ENCODE results near the gene CLDN19.

The CLDN19 gene

GRCh38 chr1:42703888-42704464, 36.1 kb downstream of the CLDN19 start:
- no peak for TF ChIP-seq CTCF (IDR thresholded peaks at IDR 0.05; ENCODE audit: low read depth, low read length)

GRCh38 chr1:42700006-42700405, 40.0 kb downstream of the CLDN19 start:
- no peak for DNase-seq
- Histone ChIP-seq H3K4me3 (ENCODE audit: low read depth, low read length) (no peak overlapping the region), H3K27ac (no peak overlapping the region), H3K9me3 (ENCODE audit: severe bottlenecking) (no peaks in the 10 kb centered on the region), H3K36me3 (peaks cover 100% of the 10 kb centered on the region), H3K27me3 (ENCODE audit: insufficient read depth, low read depth, severe bottlenecking) (no peaks in the 10 kb centered on the region)
- TF ChIP-seq CTCF (IDR thresholded peaks at IDR 0.05; ENCODE audit: low read depth, low read length) = no peak

More at GRCh38 chr1:42703888-42704464, 36.1 kb downstream of the CLDN19 start:
- DNase-seq = no peak
- Histone ChIP-seq H3K36me3 (peaks cover 92% of the 10 kb centered on the region), H3K27me3 (ENCODE audit: insufficient read depth, low read depth, severe bottlenecking) (no peaks in the 10 kb centered on the region), H3K9me3 (ENCODE audit: severe bottlenecking) (no peaks in the 10 kb centered on the region), H3K27ac (no peak overlapping the region), H3K4me3 (ENCODE audit: low read depth, low read length) (no peak overlapping the region)

- no peak overlapping the region for H3K4me3 ChIP-seq (ENCODE audit: low read depth, low read length)
- no peak for TF ChIP-seq CTCF (IDR thresholded peaks at IDR 0.05; ENCODE audit: low read depth, low read length)
- peaks cover 100% of the 10 kb centered on the region for H3K36me3 ChIP-seq
- H3K27me3 ChIP-seq (ENCODE audit: insufficient read depth, low read depth, severe bottlenecking) = no peaks in the 10 kb centered on the region
- no peak for DNase-seq
- H3K27ac ChIP-seq = no peak overlapping the region; the same call in 1 of the 2 replicates
- no peaks in the 10 kb centered on the region for H3K9me3 ChIP-seq (ENCODE audit: severe bottlenecking)
Observed at GRCh38 chr1:42698081-42698813, 41.8 kb downstream of the CLDN19 start.

- Histone ChIP-seq H3K36me3 (peaks cover 78% of the 10 kb centered on the region), H3K27ac (no peak overlapping the region), H3K9me3 (ENCODE audit: severe bottlenecking) (no peaks in the 10 kb centered on the region), H3K27me3 (ENCODE audit: insufficient read depth, low read depth, severe bottlenecking) (no peaks in the 10 kb centered on the region), H3K4me3 (ENCODE audit: low read depth, low read length) (no peak overlapping the region)
- DNase-seq = no peak
- TF ChIP-seq CTCF (IDR thresholded peaks at IDR 0.05; ENCODE audit: low read depth, low read length) = no peak
Observed at GRCh38 chr1:42692911-42693310, 47.1 kb downstream of the CLDN19 start.

GRCh38 chr1:42692461-42692860, 47.6 kb downstream of the CLDN19 start:
- no peak for DNase-seq
- Histone ChIP-seq H3K36me3 (peaks cover 78% of the 10 kb centered on the region), H3K9me3 (ENCODE audit: severe bottlenecking) (no peaks in the 10 kb centered on the region), H3K27me3 (ENCODE audit: insufficient read depth, low read depth, severe bottlenecking) (no peaks in the 10 kb centered on the region), H3K27ac (no peak overlapping the region), H3K4me3 (ENCODE audit: low read depth, low read length) (no peak overlapping the region)
- TF ChIP-seq CTCF (IDR thresholded peaks at IDR 0.05; ENCODE audit: low read depth, low read length) = no peak

All from WERI-Rb-1 (cell line).